Gastrocnemius medialis (tissue), 4 donors: ENCODE data around the gene FOXA2. TPM values are rescaled to one million over a fixed set of nuclear protein-coding genes. Genes with fewer than 3 reads are reported as not detected.

Experiments used
- ATAC-seq, 2 donors: fragments of 150-250 bp; one replicate each; pipeline ENCODE4 v1.9.1; 2016
- DNase-seq, 2 donors: peaks; one replicate each; pipeline ENCODE4 v3.0.0-alpha.2; 2019
- H3K27ac ChIP-seq, 4 donors: fragments of 200-600 bp; sonication (generic); 1 replicate in 1 of 4; 2 replicates in 3 of 4; pipeline ENCODE4 v1.5.1; 2016 to 2018; ENCODE audit warnings: mild to moderate bottlenecking in 2 of 4, moderate library complexity in 1 of 4
- H3K27me3 ChIP-seq, 3 donors: fragments of 200-600 bp; sonication (generic) in 2 of 3; 1 replicate in 1 of 3; 2 replicates in 2 of 3; pipeline versions ENCODE4 v1.5.1 to v1.6.0; 2016 to 2019; ENCODE audit warnings: mild to moderate bottlenecking in 1 of 3, moderate library complexity in 1 of 3
- H3K36me3 ChIP-seq, 2 donors: fragments of 200-600 bp; sonication (generic) in 1 of 2; one replicate each; pipeline ENCODE4 v1.5.1; 2017 to 2018
- H3K4me1 ChIP-seq, 2 donors: fragments of 200-600 bp; sonication (generic) in 1 of 2; one replicate each; pipeline ENCODE4 v1.5.1; 2016 to 2017; ENCODE audit warnings: mild to moderate bottlenecking in 2 of 2
- H3K4me3 ChIP-seq, 4 donors: fragments of 200-600 bp; sonication (generic) in 3 of 4; 1 replicate in 1 of 4; 2 replicates in 3 of 4; pipeline ENCODE4 v1.5.1; 2016 to 2019; ENCODE audit warnings: mild to moderate bottlenecking in 2 of 4
- H3K9me3 ChIP-seq, 3 donors: fragments of 200-600 bp; sonication (generic) in 2 of 3; 1 replicate in 1 of 3; 2 replicates in 2 of 3; pipeline ENCODE4 v1.5.1; 2016 to 2019
- CTCF ChIP-seq, 5 experiments: fragments of 450-650 bp in 3 of 5; fragments of 200-600 bp in 2 of 5; sonication (generic) in 2 of 5; IDR thresholded peaks in 4 of 5; conservative IDR thresholded peaks in 1 of 5; 1 replicate in 4 of 5; 2 replicates in 1 of 5; pipeline ENCODE4 v1.5.1; 2016 to 2019; ENCODE audit warnings: antibody characterized with exemption in 5 of 5, mild to moderate bottlenecking in 3 of 5, moderate library complexity in 3 of 5
- POLR2A ChIP-seq, 2 donors: fragments of 450-650 bp; IDR thresholded peaks; one replicate each; pipeline ENCODE4 v1.6.1; 2017; ENCODE audit warnings: antibody characterized with exemption in 2 of 2, mild to moderate bottlenecking in 2 of 2, moderate library complexity in 2 of 2
- in situ Hi-C, 4 donors: fragments of 200-750 bp; cut with MboI; loops; one replicate each; pipeline versions ENCODE4 v1.15.0 to v1.8.0; 2017; ENCODE audit warnings: low sequenced_read_pairs in 4 of 4
- intact Hi-C: fragments of 100-400 bp; cut with DNase I; formaldehyde crosslinking; loops from one replicate; pipeline ENCODE4 v1.15.1; 2023; ENCODE audit warnings: low total_unique reads
- total RNA-seq, 4 donors: library from RNA; depleted of rRNA; stranded (reverse); fragments of >200 nt; gene quantifications; one replicate each; pipeline versions ENCODE4 v1.1.0 to v1.2.3, GENCODE V29; 2016

The FOXA2 gene
- total RNA-seq, 4 donors from 2014 or later: 0.42 to 0.72 TPM; not detected in 2

GRCh38 chr20:22545045-22545444 lies 39.3 kb downstream of the FOXA2 start:
- H3K36me3 ChIP-seq: no peaks in the 10 kb centered on the region
- no peaks in the 10 kb centered on the region for H3K27me3 ChIP-seq
- DNase-seq: no peak
- in situ Hi-C loops (no loop called here), intact Hi-C loops (no loop called here)
- H3K4me3 ChIP-seq: no peak overlapping the region
- no peak overlapping the region for H3K27ac ChIP-seq
- H3K9me3 ChIP-seq: no peaks in the 10 kb centered on the region
- no peak for ATAC-seq
- H3K4me1 ChIP-seq: no peaks in the 10 kb centered on the region
- TF ChIP-seq CTCF (IDR thresholded peaks at IDR 0.05 in 4 of 5, conservative IDR thresholded peaks at IDR 0.05 in 1 of 5) (no peak), POLR2A (IDR thresholded peaks at IDR 0.05) (no peak)

- DNase-seq: no peak
- Histone ChIP-seq H3K4me1 (no peaks in the 10 kb centered on the region), H3K27ac (no peak overlapping the region), H3K27me3 (no peaks in the 10 kb centered on the region), H3K9me3 (no peaks in the 10 kb centered on the region), H3K36me3 (no peaks in the 10 kb centered on the region), H3K4me3 (no peak overlapping the region)
- no peak for TF ChIP-seq CTCF (IDR thresholded peaks at IDR 0.05 in 4 of 5, conservative IDR thresholded peaks at IDR 0.05 in 1 of 5)
- no peak for TF ChIP-seq POLR2A (IDR thresholded peaks at IDR 0.05)
- no peak for ATAC-seq
- intact Hi-C loops: no loop called here
- in situ Hi-C loops: no loop called here
Observed at GRCh38 chr20:22544462-22544861, 39.9 kb downstream of the FOXA2 start.

- no peaks in the 10 kb centered on the region for H3K9me3 ChIP-seq
- H3K36me3 ChIP-seq: no peaks in the 10 kb centered on the region
- intact Hi-C loops (no loop called here), in situ Hi-C loops (no loop called here)
- H3K27me3 ChIP-seq: no peaks in the 10 kb centered on the region
- H3K4me1 ChIP-seq: no peaks in the 10 kb centered on the region
- ATAC-seq: no peak
- TF ChIP-seq POLR2A (IDR thresholded peaks at IDR 0.05): no peak
- no peak for TF ChIP-seq CTCF (IDR thresholded peaks at IDR 0.05 in 4 of 5, conservative IDR thresholded peaks at IDR 0.05 in 1 of 5)
- no peak overlapping the region for H3K27ac ChIP-seq
- no peak overlapping the region for H3K4me3 ChIP-seq
- DNase-seq: no peak
Observed at GRCh38 chr20:22542427-22542826, 41.9 kb downstream of the FOXA2 start.

GRCh38 chr20:22540832-22541231 lies 43.5 kb downstream of the FOXA2 start:
- H3K27me3 ChIP-seq: no peaks in the 10 kb centered on the region
- H3K9me3 ChIP-seq: no peaks in the 10 kb centered on the region
- DNase-seq: no peak
- no peak for ATAC-seq
- TF ChIP-seq POLR2A (IDR thresholded peaks at IDR 0.05): no peak
- no peak for TF ChIP-seq CTCF (IDR thresholded peaks at IDR 0.05 in 4 of 5, conservative IDR thresholded peaks at IDR 0.05 in 1 of 5)
- intact Hi-C loops (no loop called here), in situ Hi-C loops (no loop called here)
- H3K4me3 ChIP-seq: no peak overlapping the region
- no peak overlapping the region for H3K27ac ChIP-seq
- H3K4me1 ChIP-seq: no peaks in the 10 kb centered on the region
- no peaks in the 10 kb centered on the region for H3K36me3 ChIP-seq
